ENCODE results near the gene DPP4. TPM values are rescaled to one million over a fixed set of nuclear protein-coding genes. Genes with fewer than 3 reads are reported as not detected.

The DPP4 gene
- total RNA-seq, 1 donor from 2014 or later, result 1.9 TPM

GRCh38 chr2:162113776-162114168 lies 39.8 kb upstream of the DPP4 start:
- intact Hi-C loops (cut with micrococcal nuclease), result no loop called here
- ChIA-PET POLR2A (no interaction called here), CTCF (no interaction called here)
- Mint-ChIP-seq H3K4me3 (no peak overlapping the region), H3K27ac (no peak overlapping the region), H3K4me1 (no peaks in the 10 kb centered on the region), H3K27me3 (peaks cover 2% of the 10 kb centered on the region), H3K36me3 (ENCODE audit: low read depth) (no peaks in the 10 kb centered on the region), H3K9me3 (no peaks in the 10 kb centered on the region)
- ATAC-seq (ENCODE audit: low read depth) (no peak), DNase-seq (no peak)
- TF ChIP-seq CTCF (IDR thresholded peaks at IDR 0.05), result no peak

GRCh38 chr2:162113088-162113775 lies 39.2 kb upstream of the DPP4 start:
- Mint-ChIP-seq H3K27ac (no peak overlapping the region), H3K4me3 (no peak overlapping the region), H3K9me3 (no peaks in the 10 kb centered on the region), H3K36me3 (ENCODE audit: low read depth) (no peaks in the 10 kb centered on the region), H3K4me1 (no peaks in the 10 kb centered on the region), H3K27me3 (peaks cover 2% of the 10 kb centered on the region)
- intact Hi-C loops (cut with micrococcal nuclease), result no loop called here
- no peak for TF ChIP-seq CTCF (IDR thresholded peaks at IDR 0.05)
- ATAC-seq (ENCODE audit: low read depth) (no peak), DNase-seq (no peak)
- ChIA-PET CTCF (no interaction called here), POLR2A (no interaction called here)

- peaks cover 2% of the 10 kb centered on the region for H3K27me3 Mint-ChIP-seq
- intact Hi-C loops (cut with micrococcal nuclease), result no loop called here
- ChIA-PET CTCF (no interaction called here), POLR2A (no interaction called here)
- no peak for DNase-seq
- H3K4me1 Mint-ChIP-seq, result no peaks in the 10 kb centered on the region
- H3K9me3 Mint-ChIP-seq, result no peaks in the 10 kb centered on the region
- H3K4me3 Mint-ChIP-seq, result no peak overlapping the region
- no peak for ATAC-seq (ENCODE audit: low read depth)
- no peak for TF ChIP-seq CTCF (IDR thresholded peaks at IDR 0.05)
- no peak overlapping the region for H3K27ac Mint-ChIP-seq
- H3K36me3 Mint-ChIP-seq (ENCODE audit: low read depth), result no peaks in the 10 kb centered on the region
Observed at GRCh38 chr2:162111958-162112850, 38.2 kb upstream of the DPP4 start.

- CTCF ChIA-PET, result no interaction called here
- ATAC-seq (ENCODE audit: low read depth), result no peak
- intact Hi-C loops (cut with micrococcal nuclease), result no loop called here
Observed at GRCh38 chr2:162107361-162107901, 33.4 kb upstream of the DPP4 start.

More at GRCh38 chr2:162107361-162107901, 33.4 kb upstream of the DPP4 start:
- no peaks in the 10 kb centered on the region for H3K36me3 Mint-ChIP-seq (ENCODE audit: low read depth)
- no peak for TF ChIP-seq CTCF (IDR thresholded peaks at IDR 0.05)
- peaks cover 6% of the 10 kb centered on the region for H3K27me3 Mint-ChIP-seq
- no peak overlapping the region for H3K27ac Mint-ChIP-seq
- no peak for DNase-seq
- H3K4me3 Mint-ChIP-seq, result no peak overlapping the region
- no peaks in the 10 kb centered on the region for H3K4me1 Mint-ChIP-seq
- POLR2A ChIA-PET, result no interaction called here
- H3K9me3 Mint-ChIP-seq, result no peaks in the 10 kb centered on the region
